Hepatocyte (in vitro differentiated cells): ENCODE data around the gene GTPBP2. TPM values are rescaled to one million over a fixed set of nuclear protein-coding genes. Genes with fewer than 3 reads are reported as not detected.
A peak's percentile ranks its signal among the peaks of the same experiment; 100 is the strongest.

Experiments
- DNase-seq: peaks from one replicate; pipeline ENCODE4 v3.0.0-alpha.2; 2016; ENCODE audit warnings: low spot score
- H2AFZ ChIP-seq: fragments of 200-600 bp; sonication (generic); 2 replicates; pipeline ENCODE4 v1.6.0; 2016; ENCODE audit warnings: antibody characterized with exemption, mild to moderate bottlenecking
- H3K27ac ChIP-seq: fragments of 200-600 bp; sonication (generic); 2 replicates; pipeline ENCODE4 v1.5.1; 2016; ENCODE audit warnings: mild to moderate bottlenecking
- H3K27me3 ChIP-seq: fragments of 200-600 bp; sonication (generic); 2 replicates; pipeline ENCODE4 v1.6.1; 2016
- H3K36me3 ChIP-seq: fragments of 200-600 bp; sonication (generic); replicated peaks from 2 replicates; pipeline ENCODE4 v1.5.1; 2016; ENCODE audit warnings: low read depth; ENCODE audit not compliant: insufficient read depth
- H3K4me1 ChIP-seq: fragments of 200-600 bp; sonication (generic); 2 replicates; pipeline ENCODE4 v1.5.1; 2016; ENCODE audit warnings: mild to moderate bottlenecking, moderate library complexity; ENCODE audit not compliant: insufficient read depth
- H3K4me2 ChIP-seq: fragments of 200-600 bp; sonication (generic); 2 replicates; pipeline ENCODE4 v1.6.0; 2016
- H3K4me3 ChIP-seq: fragments of 200-600 bp; sonication (generic); 2 replicates; pipeline ENCODE4 v1.5.1; 2016; ENCODE audit warnings: mild to moderate bottlenecking
- H3K79me2 ChIP-seq: fragments of 200-600 bp; sonication (generic); 2 replicates; pipeline ENCODE4 v1.6.0; 2017; ENCODE audit warnings: mild to moderate bottlenecking
- H3K9me2 ChIP-seq: fragments of 200-600 bp; sonication (generic); replicated peaks from 2 replicates; pipeline ENCODE4 v1.6.0; 2017; ENCODE audit warnings: mild to moderate bottlenecking; ENCODE audit not compliant: insufficient read depth
- H3K9me3 ChIP-seq: fragments of 200-600 bp; sonication (generic); 2 replicates; pipeline ENCODE4 v1.5.1; 2016; ENCODE audit warnings: low read depth, mild to moderate bottlenecking
- H4K20me1 ChIP-seq: fragments of 200-600 bp; sonication (generic); 2 replicates; pipeline ENCODE4 v1.6.0; 2016; ENCODE audit warnings: mild to moderate bottlenecking; ENCODE audit not compliant: insufficient read depth, poor library complexity, severe bottlenecking
- CTCF ChIP-seq: fragments of 200-600 bp; sonication (generic); IDR thresholded peaks from 2 replicates; pipeline ENCODE4 v1.5.1; 2016; ENCODE audit warnings: antibody characterized with exemption, mild to moderate bottlenecking; ENCODE audit not compliant: poor library complexity
- EZH2 ChIP-seq: fragments of 200-600 bp; sonication (generic); IDR thresholded peaks from 2 replicates; pipeline ENCODE4 v1.6.1; 2016; ENCODE audit warnings: antibody characterized with exemption, mild to moderate bottlenecking, borderline replicate concordance
- EZH2phosphoT487 ChIP-seq: fragments of 200-600 bp; sonication (generic); IDR thresholded peaks from one replicate; pipeline ENCODE4 v1.6.1; 2018; ENCODE audit warnings: antibody characterized with exemption, mild to moderate bottlenecking, low read depth, moderate library complexity; ENCODE audit not compliant: unreplicated experiment, severe bottlenecking
- WGBS: methylation state at CpG from one replicate; pipeline ENCODE4 v1.1.6; 2016; ENCODE audit warnings: low lambda C conversion rate; ENCODE audit errors: missing lambda C conversion rate; 5-methylcytosine and 5-hydroxymethylcytosine counted together
- polyA plus RNA-seq: library from polyadenylated mRNA; unstranded; fragments of >200 nt; fragmentation: Nextera tagmentation; extraction: Ambion mirVana; gene quantifications from 2 replicates; pipeline ENCODE4 v1.2.1, GENCODE V29; 2016
- total RNA-seq: library from RNA; depleted of rRNA; stranded (reverse); fragments of >200 nt; gene quantifications from 2 replicates; pipeline ENCODE4 v1.2.3, GENCODE V29; 2014

Gene GTPBP2
- total and polyA plus RNA-seq, 2 experiments from 2014 or later = 21.9 to 59.5 TPM

- no peaks in the 10 kb centered on the region for H3K9me2 ChIP-seq
- H3K4me1 ChIP-seq = no peaks in the 10 kb centered on the region
- no peak overlapping the region for H2AFZ ChIP-seq
- TF ChIP-seq CTCF = no peak
- no peak for TF ChIP-seq EZH2phosphoT487
- no peak for TF ChIP-seq EZH2
- 62% methylated on average over 1 of the region's 1 CpG for WGBS
- H3K27ac ChIP-seq = no peak overlapping the region
- no peak overlapping the region for H3K4me3 ChIP-seq
- no peak overlapping the region for H3K4me2 ChIP-seq
- no peaks in the 10 kb centered on the region for H3K79me2 ChIP-seq
- H3K27me3 ChIP-seq = no peaks in the 10 kb centered on the region
- H3K9me3 ChIP-seq = no peaks in the 10 kb centered on the region
- no peaks in the 10 kb centered on the region for H3K36me3 ChIP-seq
- H4K20me1 ChIP-seq = no peaks in the 10 kb centered on the region
- peak; percentile 26 for DNase-seq
Measured at GRCh38 chr6:43609402-43609801, 19.7 kb downstream of the GTPBP2 start.

- Histone ChIP-seq H3K4me3 (no peak overlapping the region), H3K27me3 (no peaks in the 10 kb centered on the region), H4K20me1 (no peaks in the 10 kb centered on the region), H3K36me3 (no peaks in the 10 kb centered on the region), H2AFZ (no peak overlapping the region), H3K79me2 (no peaks in the 10 kb centered on the region), H3K9me3 (no peaks in the 10 kb centered on the region), H3K27ac (no peak overlapping the region), H3K9me2 (no peaks in the 10 kb centered on the region), H3K4me1 (no peaks in the 10 kb centered on the region), H3K4me2 (no peak overlapping the region)
- no peak for TF ChIP-seq EZH2
- no peak for TF ChIP-seq CTCF
- no peak for TF ChIP-seq EZH2phosphoT487
- no peak for DNase-seq
- WGBS = 85% methylated on average over 1 of the region's 1 CpG
Measured at GRCh38 chr6:43608807-43609206, 20.3 kb downstream of the GTPBP2 start.

- Histone ChIP-seq H4K20me1 (no peaks in the 10 kb centered on the region), H3K9me3 (no peaks in the 10 kb centered on the region), H3K9me2 (no peaks in the 10 kb centered on the region), H3K27me3 (no peaks in the 10 kb centered on the region), H3K4me3 (no peak overlapping the region), H3K27ac (no peak overlapping the region), H3K4me2 (no peak overlapping the region), H3K79me2 (no peaks in the 10 kb centered on the region), H3K4me1 (no peaks in the 10 kb centered on the region), H2AFZ (no peak overlapping the region), H3K36me3 (no peaks in the 10 kb centered on the region)
- DNase-seq = peak; percentile 87
- TF ChIP-seq EZH2 = no peak
- TF ChIP-seq EZH2phosphoT487 = no peak
- peak; percentile 77 for TF ChIP-seq CTCF
- WGBS = 5% methylated on average over 5 of the region's 5 CpGs
Measured at GRCh38 chr6:43608310-43608763, 20.7 kb downstream of the GTPBP2 start.

- no peak overlapping the region for H3K27ac ChIP-seq
- H4K20me1 ChIP-seq = no peaks in the 10 kb centered on the region
- H3K9me3 ChIP-seq = no peaks in the 10 kb centered on the region
- TF ChIP-seq EZH2 (no peak), EZH2phosphoT487 (no peak), CTCF (no peak)
- no peaks in the 10 kb centered on the region for H3K9me2 ChIP-seq
- no peak for DNase-seq
- no peak overlapping the region for H3K4me3 ChIP-seq
- H3K4me2 ChIP-seq = no peak overlapping the region
- no peak overlapping the region for H2AFZ ChIP-seq
- no peaks in the 10 kb centered on the region for H3K79me2 ChIP-seq
- peaks cover 4% of the 10 kb centered on the region for H3K36me3 ChIP-seq
- H3K27me3 ChIP-seq = no peaks in the 10 kb centered on the region
- WGBS = 98% methylated on average over 2 of the region's 2 CpGs
- H3K4me1 ChIP-seq = no peaks in the 10 kb centered on the region
Measured at GRCh38 chr6:43606019-43606418, 23.0 kb downstream of the GTPBP2 start.
